ENCODE data around the gene YPEL1. TPM values are rescaled to one million over a fixed set of nuclear protein-coding genes. Genes with fewer than 3 reads are reported as not detected.

YPEL1 gene
- total and polyA plus RNA-seq, 7 donors = 0.72 to 21.9 (median 4.6) TPM

DNA sequence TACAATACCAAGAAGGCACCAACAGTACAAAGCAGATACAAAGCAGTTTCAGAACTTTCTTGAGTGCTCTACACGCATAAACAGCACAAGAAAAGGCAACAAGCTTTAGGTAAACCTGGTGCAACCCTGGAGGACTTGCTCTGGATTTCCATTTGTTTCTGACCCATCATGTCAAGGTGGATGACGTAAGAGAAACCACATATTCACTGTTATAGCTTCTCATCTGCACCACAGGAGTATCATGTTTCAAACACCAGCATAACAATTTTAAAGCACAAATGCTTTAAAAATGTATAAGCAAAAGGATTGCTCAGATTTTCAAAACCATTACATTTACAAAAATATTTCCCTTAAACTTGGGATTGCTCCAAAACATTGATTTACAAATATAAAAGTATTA, 25.0 kb upstream of the YPEL1 start:
- Histone ChIP-seq H3K27ac (no peak overlapping the region), H3K27me3 (ENCODE audit: insufficient read depth in 3 of 3, low read length in 2 of 3) (no peaks in the 10 kb centered on the region), H3K36me3 (ENCODE audit: insufficient read depth in 1 of 2, low read depth in 1 of 2) (peaks cover 7 to 75% of the 10 kb centered on the region in 2 donors), H3K4me3 (no peak overlapping the region), H3K4me1 (peaks cover under 1% of the 10 kb centered on the region), H3K9me3 (no peaks in the 10 kb centered on the region)
- DNase-seq (no peak), ATAC-seq (no peak)
- WGBS, 3 donors = 73 to 93% (median 75%) methylated on average over 2 of the region's 2 CpGs
- TF ChIP-seq, protein P1, sequence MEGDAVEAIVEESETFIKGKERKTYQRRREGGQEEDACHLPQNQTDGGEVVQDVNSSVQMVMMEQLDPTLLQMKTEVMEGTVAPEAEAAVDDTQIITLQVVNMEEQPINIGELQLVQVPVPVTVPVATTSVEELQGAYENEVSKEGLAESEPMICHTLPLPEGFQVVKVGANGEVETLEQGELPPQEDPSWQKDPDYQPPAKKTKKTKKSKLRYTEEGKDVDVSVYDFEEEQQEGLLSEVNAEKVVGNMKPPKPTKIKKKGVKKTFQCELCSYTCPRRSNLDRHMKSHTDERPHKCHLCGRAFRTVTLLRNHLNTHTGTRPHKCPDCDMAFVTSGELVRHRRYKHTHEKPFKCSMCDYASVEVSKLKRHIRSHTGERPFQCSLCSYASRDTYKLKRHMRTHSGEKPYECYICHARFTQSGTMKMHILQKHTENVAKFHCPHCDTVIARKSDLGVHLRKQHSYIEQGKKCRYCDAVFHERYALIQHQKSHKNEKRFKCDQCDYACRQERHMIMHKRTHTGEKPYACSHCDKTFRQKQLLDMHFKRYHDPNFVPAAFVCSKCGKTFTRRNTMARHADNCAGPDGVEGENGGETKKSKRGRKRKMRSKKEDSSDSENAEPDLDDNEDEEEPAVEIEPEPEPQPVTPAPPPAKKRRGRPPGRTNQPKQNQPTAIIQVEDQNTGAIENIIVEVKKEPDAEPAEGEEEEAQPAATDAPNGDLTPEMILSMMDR (IDR thresholded peaks at IDR 0.05) = no peak
- intact Hi-C loops (cut with DNase I) = no loop called here

DNA sequence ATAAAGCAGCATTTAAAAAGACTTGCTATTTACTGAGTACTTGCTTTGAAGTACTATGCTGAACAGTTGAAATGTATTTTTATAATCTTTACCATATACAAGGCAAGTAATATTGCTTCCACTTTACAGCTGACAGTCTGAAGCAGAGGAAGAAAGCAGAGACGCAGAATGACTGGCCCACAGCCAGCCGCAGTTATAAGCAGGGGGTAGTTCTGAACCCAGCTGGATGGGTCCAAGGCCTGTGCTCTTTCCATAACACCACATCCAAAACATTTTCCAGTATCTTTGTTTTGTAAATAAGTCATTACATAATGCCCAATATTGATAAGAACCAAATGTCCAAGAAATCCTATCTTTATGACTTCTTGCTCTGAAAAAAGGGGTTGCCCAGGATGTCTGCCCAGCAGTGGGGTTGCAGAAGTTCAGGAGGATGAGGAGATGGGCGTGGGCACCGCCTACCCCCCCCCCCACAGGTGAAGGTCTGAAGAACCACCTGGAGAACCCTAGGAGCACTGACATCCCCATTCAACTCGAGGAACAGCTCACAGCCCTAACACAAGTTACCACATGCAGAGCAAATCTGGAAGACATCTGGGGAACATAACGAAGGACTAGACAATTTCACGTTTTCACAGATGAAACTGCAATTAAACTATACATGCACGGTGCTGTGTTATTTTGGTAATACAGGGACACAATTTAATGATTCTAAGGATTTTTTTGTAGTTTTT, 24.2 kb upstream of the YPEL1 start:
- Histone ChIP-seq H3K9me3 (no peaks in the 10 kb centered on the region), H3K27ac (no peak overlapping the region), H3K36me3 (ENCODE audit: insufficient read depth in 1 of 2, low read depth in 1 of 2) (peaks cover 7 to 67% of the 10 kb centered on the region in 2 donors), H3K27me3 (ENCODE audit: insufficient read depth in 3 of 3, low read length in 2 of 3) (no peaks in the 10 kb centered on the region), H3K4me1 (peaks cover 8% of the 10 kb centered on the region), H3K4me3 (no peak overlapping the region)
- intact Hi-C loops (cut with DNase I) = no loop called here
- 83 to 89% (median 89%) methylated on average over 8 of the region's 8 CpGs for WGBS, 3 donors
- TF ChIP-seq, protein P1 (IDR thresholded peaks at IDR 0.05) = no peak
- ATAC-seq = no peak
- DNase-seq = no peak

DNA sequence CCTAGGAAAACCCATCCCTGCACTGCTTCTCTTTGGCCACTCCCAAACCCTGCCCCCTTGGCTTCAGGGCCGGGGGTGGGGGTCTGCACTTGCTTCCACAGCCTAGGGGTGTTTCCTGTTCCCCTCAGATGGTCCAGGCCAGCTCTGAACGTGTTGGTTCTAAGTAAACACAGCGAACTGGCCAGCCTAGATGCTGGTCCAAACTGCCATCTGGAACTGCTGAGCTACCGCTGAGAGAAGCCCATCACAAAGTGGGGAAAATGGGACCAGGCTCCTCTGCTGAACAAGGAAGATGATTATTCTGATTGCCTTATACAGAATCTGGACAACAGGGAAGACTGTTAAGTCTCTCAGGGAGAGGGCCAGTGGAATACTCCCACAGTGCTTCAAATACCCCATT, 23.5 kb upstream of the YPEL1 start:
- ATAC-seq (no peak), DNase-seq (no peak)
- TF ChIP-seq, protein P1 (IDR thresholded peaks at IDR 0.05) = no peak
- peaks cover 7 to 60% of the 10 kb centered on the region in 2 donors for H3K36me3 ChIP-seq (ENCODE audit: insufficient read depth in 1 of 2, low read depth in 1 of 2)
- no peaks in the 10 kb centered on the region for H3K27me3 ChIP-seq (ENCODE audit: insufficient read depth in 3 of 3, low read length in 2 of 3)
- no peak overlapping the region for H3K27ac ChIP-seq
- intact Hi-C loops (cut with DNase I) = no loop called here
- WGBS, 3 donors = 73 to 81% (median 73%) methylated on average over 4 of the region's 4 CpGs
- H3K4me1 ChIP-seq = peaks cover 8% of the 10 kb centered on the region
- H3K9me3 ChIP-seq = no peaks in the 10 kb centered on the region
- no peak overlapping the region for H3K4me3 ChIP-seq

DNA sequence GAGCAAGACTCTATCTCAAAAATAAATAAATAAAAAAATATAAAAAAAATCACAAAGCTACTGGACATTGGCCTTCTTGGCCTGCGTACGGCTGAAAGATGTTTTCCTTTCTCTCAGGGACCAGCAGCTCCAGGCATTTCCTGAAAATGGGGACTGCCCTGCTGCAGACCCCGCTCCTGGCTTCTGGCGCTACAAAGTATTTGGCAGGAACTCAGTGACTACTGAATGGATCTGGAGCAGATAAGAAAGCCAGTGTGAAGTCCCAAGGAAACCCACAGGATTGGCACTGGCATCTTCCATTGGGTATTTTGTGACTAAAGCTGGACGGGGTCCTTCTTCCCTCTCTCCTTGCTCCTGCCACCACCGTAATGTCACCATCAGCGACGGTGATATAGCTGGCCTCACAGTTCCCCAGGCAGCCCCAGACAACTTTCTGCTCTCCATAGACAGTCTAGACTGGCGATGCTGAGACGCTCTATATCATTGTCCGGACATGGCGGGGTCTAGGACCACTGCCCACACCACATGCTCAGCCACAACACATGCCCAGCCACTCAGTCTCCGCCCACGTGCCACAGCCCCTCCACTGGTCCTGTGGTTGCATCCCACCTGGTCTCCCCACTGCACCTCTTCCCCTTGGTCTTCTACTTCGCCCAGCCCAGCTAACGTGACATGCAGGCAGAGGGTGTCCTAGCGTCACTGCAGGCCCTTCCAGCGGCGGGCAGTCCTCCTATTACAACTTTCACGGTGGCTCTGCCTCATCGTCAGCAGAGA, 22.7 kb upstream of the YPEL1 start:
- H3K36me3 ChIP-seq (ENCODE audit: insufficient read depth in 1 of 2, low read depth in 1 of 2) = peaks cover under 1 to 52% of the 10 kb centered on the region in 2 donors
- no peaks in the 10 kb centered on the region for H3K27me3 ChIP-seq (ENCODE audit: insufficient read depth in 3 of 3, low read length in 2 of 3)
- H3K27ac ChIP-seq = no peak overlapping the region
- no peak overlapping the region for H3K4me3 ChIP-seq
- ATAC-seq = no peak
- 88 to 92% (median 89%) methylated on average over 21 of the region's 21 CpGs for WGBS, 3 donors
- H3K4me1 ChIP-seq = peaks cover 8% of the 10 kb centered on the region
- DNase-seq = no peak
- intact Hi-C loops (cut with DNase I) = no loop called here
- TF ChIP-seq, protein P1 (IDR thresholded peaks at IDR 0.05) = no peak
- H3K9me3 ChIP-seq = no peaks in the 10 kb centered on the region

All from psoas muscle (tissue), 8 donors.